ENCODE results near the gene METTL17. TPM values are rescaled to one million over a fixed set of nuclear protein-coding genes. Genes with fewer than 3 reads are reported as not detected.
"Not testable (repeated sequence)": the region's sequence is repeated elsewhere in the genome, so short reads cannot be mapped to it uniquely, and the experiment has no call there.

Gene METTL17
- total RNA-seq, 2 donors from 2014 or later = 70.5 to 101 TPM

- no peak for DNase-seq (ENCODE audit: low spot score)
- H3K4me1 Mint-ChIP-seq (ENCODE audit: low read depth in 2 of 2) = no peaks in the 10 kb centered on the region
- no peaks in the 10 kb centered on the region for H3K9me3 Mint-ChIP-seq
- H3K27me3 Mint-ChIP-seq = no peaks in the 10 kb centered on the region
- no peaks in the 10 kb centered on the region for H3K36me3 Mint-ChIP-seq
- no peak overlapping the region for H3K27ac Mint-ChIP-seq
- no peak overlapping the region for H3K4me3 Mint-ChIP-seq
- ATAC-seq = no peak
These were observed 14.1 kb downstream of the METTL17 start for GRCh38 chr14:21003788-21004346.

- H3K36me3 Mint-ChIP-seq; H3K27ac Mint-ChIP-seq; H3K9me3 Mint-ChIP-seq; ATAC-seq; H3K4me1 Mint-ChIP-seq (ENCODE audit: low read depth in 2 of 2); DNase-seq (ENCODE audit: low spot score); H3K4me3 Mint-ChIP-seq: not testable (repeated sequence)
- peaks cover 24 to 35% of the 10 kb centered on the region in 2 donors for H3K27me3 Mint-ChIP-seq
These were observed 19.9 kb downstream of the METTL17 start for GRCh38 chr14:21009721-21010120.

GRCh38 chr14:21011136-21011535 is 21.4 kb downstream of the METTL17 start:
- Mint-ChIP-seq H3K4me1 (ENCODE audit: low read depth in 2 of 2) (no peaks in the 10 kb centered on the region), H3K4me3 (no peak overlapping the region), H3K9me3 (no peaks in the 10 kb centered on the region), H3K36me3 (no peaks in the 10 kb centered on the region), H3K27me3 (peaks cover 24 to 36% of the 10 kb centered on the region in 2 donors), H3K27ac (no peak overlapping the region)
- no peak for ATAC-seq
- DNase-seq (ENCODE audit: low spot score) = no peak

- DNase-seq (ENCODE audit: low spot score) (peak; percentile 79), ATAC-seq (peak; percentile 63 to 79)
- Mint-ChIP-seq H3K27ac (no peak overlapping the region), H3K4me3 (no peak overlapping the region), H3K9me3 (no peaks in the 10 kb centered on the region), H3K36me3 (no peaks in the 10 kb centered on the region), H3K4me1 (ENCODE audit: low read depth in 2 of 2) (no peaks in the 10 kb centered on the region), H3K27me3 (peaks cover 22 to 36% of the 10 kb centered on the region in 2 donors)
These were observed 25.0 kb downstream of the METTL17 start for GRCh38 chr14:21014761-21015190.

- no peak overlapping the region for H3K27ac Mint-ChIP-seq
- H3K4me1 Mint-ChIP-seq (ENCODE audit: low read depth in 2 of 2) = no peaks in the 10 kb centered on the region
- no peak overlapping the region for H3K4me3 Mint-ChIP-seq
- ATAC-seq (no peak), DNase-seq (ENCODE audit: low spot score) (no peak)
- H3K36me3 Mint-ChIP-seq = no peaks in the 10 kb centered on the region
- peaks cover 22 to 36% of the 10 kb centered on the region in 2 donors for H3K27me3 Mint-ChIP-seq
- H3K9me3 Mint-ChIP-seq = no peaks in the 10 kb centered on the region
These were observed 25.5 kb downstream of the METTL17 start for GRCh38 chr14:21015312-21015711.

GRCh38 chr14:21016413-21017190 is 26.8 kb downstream of the METTL17 start:
- Mint-ChIP-seq H3K36me3 (no peaks in the 10 kb centered on the region), H3K4me3 (no peak overlapping the region)

GRCh38 chr14:21017528-21018245 is 27.9 kb downstream of the METTL17 start:
- Mint-ChIP-seq H3K4me3 (no peak overlapping the region), H3K36me3 (no peaks in the 10 kb centered on the region), H3K9me3 (no peaks in the 10 kb centered on the region), H3K27me3 (peaks cover 14 to 26% of the 10 kb centered on the region in 2 donors), H3K4me1 (ENCODE audit: low read depth in 2 of 2) (peaks cover 0 to under 1% of the 10 kb centered on the region in 2 donors), H3K27ac (no peak overlapping the region)
- no peak for DNase-seq (ENCODE audit: low spot score)
- no peak for ATAC-seq

More at GRCh38 chr14:21016413-21017190, 26.8 kb downstream of the METTL17 start:
- Mint-ChIP-seq H3K27me3 (peaks cover 16 to 27% of the 10 kb centered on the region in 2 donors), H3K4me1 (ENCODE audit: low read depth in 2 of 2) (no peaks in the 10 kb centered on the region), H3K27ac (no peak overlapping the region), H3K9me3 (no peaks in the 10 kb centered on the region)
- ATAC-seq (no peak), DNase-seq (ENCODE audit: low spot score) (no peak)

- DNase-seq (ENCODE audit: low spot score) (no peak), ATAC-seq (no peak)
- peaks cover 0 to 4% of the 10 kb centered on the region in 2 donors for H3K4me1 Mint-ChIP-seq (ENCODE audit: low read depth in 2 of 2)
- no peak overlapping the region for H3K4me3 Mint-ChIP-seq
- no peaks in the 10 kb centered on the region for H3K9me3 Mint-ChIP-seq
- H3K27me3 Mint-ChIP-seq = peaks cover 13 to 28% of the 10 kb centered on the region in 2 donors
- H3K36me3 Mint-ChIP-seq = no peaks in the 10 kb centered on the region
- H3K27ac Mint-ChIP-seq = no peak overlapping the region
These were observed 28.5 kb downstream of the METTL17 start for GRCh38 chr14:21018286-21018685.

- Mint-ChIP-seq H3K4me3 (no peak overlapping the region), H3K4me1 (ENCODE audit: low read depth in 2 of 2) (peaks cover 0 to 4% of the 10 kb centered on the region in 2 donors), H3K27me3 (peaks cover 13 to 26% of the 10 kb centered on the region in 2 donors), H3K36me3 (no peaks in the 10 kb centered on the region), H3K9me3 (no peaks in the 10 kb centered on the region), H3K27ac (no peak overlapping the region)
- DNase-seq (ENCODE audit: low spot score) (no peak), ATAC-seq (no peak)
These were observed 29.0 kb downstream of the METTL17 start for GRCh38 chr14:21018781-21019180.

- Mint-ChIP-seq H3K4me3 (no peak overlapping the region), H3K27me3 (peaks cover 10 to 20% of the 10 kb centered on the region in 2 donors), H3K27ac (no peak overlapping the region), H3K36me3 (no peaks in the 10 kb centered on the region), H3K4me1 (ENCODE audit: low read depth in 2 of 2) (peaks cover 3 to 8% of the 10 kb centered on the region in 2 donors), H3K9me3 (no peaks in the 10 kb centered on the region)
- ATAC-seq (no peak), DNase-seq (ENCODE audit: low spot score) (no peak)
These were observed 29.6 kb downstream of the METTL17 start for GRCh38 chr14:21019366-21019765.

- ATAC-seq (no peak), DNase-seq (ENCODE audit: low spot score) (no peak)
- Mint-ChIP-seq H3K4me1 (ENCODE audit: low read depth in 2 of 2) (peaks cover 5 to 10% of the 10 kb centered on the region in 2 donors), H3K27ac (no peak overlapping the region), H3K9me3 (no peaks in the 10 kb centered on the region), H3K27me3 (peaks cover 10 to 16% of the 10 kb centered on the region in 2 donors), H3K36me3 (no peaks in the 10 kb centered on the region), H3K4me3 (no peak overlapping the region)
These were observed 31.3 kb downstream of the METTL17 start for GRCh38 chr14:21020977-21021545.

- peak overlapping the region; percentile 33 for H3K4me3 Mint-ChIP-seq
- no peaks in the 10 kb centered on the region for H3K36me3 Mint-ChIP-seq
- peaks cover 10 to 16% of the 10 kb centered on the region in 2 donors for H3K27me3 Mint-ChIP-seq
- DNase-seq (ENCODE audit: low spot score) = no peak
- H3K27ac Mint-ChIP-seq = no peak overlapping the region
- no peaks in the 10 kb centered on the region for H3K9me3 Mint-ChIP-seq
- ATAC-seq = no peak
- H3K4me1 Mint-ChIP-seq (ENCODE audit: low read depth in 2 of 2) = peaks cover 5 to 10% of the 10 kb centered on the region in 2 donors
These were observed 32.9 kb downstream of the METTL17 start for GRCh38 chr14:21022686-21023085.

GRCh38 chr14:21023174-21023573 is 33.4 kb downstream of the METTL17 start:
- H3K9me3 Mint-ChIP-seq = no peaks in the 10 kb centered on the region
- H3K27me3 Mint-ChIP-seq = peaks cover 10 to 16% of the 10 kb centered on the region in 2 donors
- ATAC-seq (no peak), DNase-seq (ENCODE audit: low spot score) (no peak)
- H3K4me1 Mint-ChIP-seq (ENCODE audit: low read depth in 2 of 2) = peaks cover 5 to 10% of the 10 kb centered on the region in 2 donors
- H3K36me3 Mint-ChIP-seq = no peaks in the 10 kb centered on the region
- H3K27ac Mint-ChIP-seq = no peak overlapping the region
- peak overlapping the region; percentile 70 for H3K4me3 Mint-ChIP-seq

Data from natural killer cell treated with Interleukin-12 subunit alpha and Interleukin-12 subunit beta and Interleukin-15 and Interleukin-18, amount 100 ng/mL, for 72 hours (primary cell).